ENCODE measurements around the gene MTHFSD. TPM values are rescaled to one million over a fixed set of nuclear protein-coding genes. Genes with fewer than 3 reads are reported as not detected.

Gene MTHFSD
- total RNA-seq, 2 donors from 2014 or later = 16.9 to 35.6 TPM

DNA sequence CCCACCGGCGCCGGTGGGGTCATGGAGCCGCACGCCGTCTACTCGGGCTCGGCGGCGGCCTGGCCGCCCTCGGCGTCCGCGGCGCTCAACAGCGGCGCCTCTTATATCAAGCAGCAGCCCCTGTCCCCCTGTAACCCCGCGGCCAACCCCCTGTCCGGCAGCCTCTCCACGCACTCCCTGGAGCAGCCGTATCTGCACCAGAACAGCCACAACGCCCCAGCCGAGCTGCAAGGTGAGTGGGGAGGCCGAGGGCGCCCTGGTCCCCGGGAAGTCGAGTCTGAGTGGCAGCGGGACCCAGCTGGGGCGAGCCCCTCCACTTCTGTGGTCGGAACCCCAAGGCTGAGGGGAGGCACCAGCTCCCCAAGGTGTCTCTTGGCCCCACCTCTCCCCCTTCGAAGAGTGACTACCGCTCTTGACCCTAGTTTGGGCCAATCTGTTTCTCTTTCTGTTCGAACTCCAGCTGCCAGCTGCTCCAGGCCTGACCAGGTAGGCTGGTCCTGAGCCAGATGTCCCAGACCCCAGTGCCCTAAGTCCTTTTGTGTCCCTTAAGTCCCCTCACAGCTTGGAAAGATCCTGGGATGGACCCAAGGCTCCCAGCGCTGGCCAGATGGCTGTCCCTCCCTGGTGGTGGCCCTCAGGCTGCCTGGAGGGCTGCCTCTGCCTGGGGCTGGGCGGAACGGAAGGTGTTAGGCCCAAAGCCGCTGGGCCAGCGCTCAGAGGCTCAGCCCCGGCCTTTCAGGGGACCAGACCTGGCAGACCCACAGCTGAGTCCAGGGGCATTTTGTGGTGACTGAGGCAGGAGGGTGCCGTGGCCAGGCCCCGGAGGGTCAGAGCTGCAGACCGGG is 43.5 kb downstream of the MTHFSD start:
- Histone ChIP-seq H3K27ac (peak overlapping the region in 2 of 4 donors; percentile 30 to 68), H3K27me3 (peaks cover 0 to 19% of the 10 kb centered on the region in 2 donors), H3K36me3 (replicated peaks in 1 of 2; ENCODE audit: insufficient read depth in 1 of 2, low read depth in 2 of 2) (no peaks in the 10 kb centered on the region), H3K9me3 (no peaks in the 10 kb centered on the region), H3K4me1 (peaks cover 30% of the 10 kb centered on the region), H3K4me3 (no peak overlapping the region)
- no peak for ATAC-seq
- DNase-seq = no peak
- WGBS, 2 donors = 16 to 46% methylated on average over 6 to 44 of the region's 44 CpGs
- intact Hi-C loops (cut with DNase I) = no loop called here
- no peak for TF ChIP-seq POLR2A (IDR thresholded peaks at IDR 0.05)
- TF ChIP-seq CTCF (IDR thresholded peaks at IDR 0.05) = no peak

DNA sequence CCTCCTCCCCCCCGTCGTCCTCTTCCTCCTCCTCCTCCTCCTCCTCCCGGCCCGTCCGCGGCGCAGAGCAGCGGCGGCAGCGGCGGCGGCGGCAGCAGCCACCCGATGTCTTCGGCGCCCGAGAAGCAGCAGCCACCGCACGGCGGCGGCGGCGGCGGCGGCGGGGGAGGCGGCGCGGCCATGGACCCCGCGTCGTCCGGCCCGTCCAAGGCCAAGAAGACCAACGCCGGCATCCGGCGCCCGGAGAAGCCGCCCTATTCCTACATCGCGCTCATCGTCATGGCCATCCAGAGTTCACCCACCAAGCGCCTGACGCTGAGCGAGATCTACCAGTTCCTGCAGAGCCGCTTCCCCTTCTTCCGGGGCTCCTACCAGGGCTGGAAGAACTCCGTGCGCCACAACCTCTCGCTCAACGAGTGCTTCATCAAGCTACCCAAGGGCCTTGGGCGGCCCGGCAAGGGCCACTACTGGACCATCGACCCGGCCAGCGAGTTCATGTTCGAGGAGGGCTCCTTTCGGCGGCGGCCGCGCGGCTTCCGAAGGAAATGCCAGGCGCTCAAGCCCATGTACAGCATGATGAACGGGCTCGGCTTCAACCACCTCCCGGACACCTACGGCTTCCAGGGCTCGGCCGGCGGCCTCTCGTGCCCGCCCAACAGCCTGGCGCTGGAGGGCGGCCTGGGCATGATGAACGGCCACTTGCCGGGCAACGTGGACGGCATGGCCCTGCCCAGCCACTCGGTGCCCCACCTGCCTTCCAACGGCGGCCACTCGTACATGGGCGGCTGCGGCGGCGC is 44.4 kb downstream of the MTHFSD start, which contains the start of gene FOXF1:
FOXF1 (plus strand) TSS at position 63 of the 797 bp plus-strand sequence; CDS start at position 106, 43 bp downstream.
- peaks cover 34% of the 10 kb centered on the region for H3K4me1 ChIP-seq

DNA sequence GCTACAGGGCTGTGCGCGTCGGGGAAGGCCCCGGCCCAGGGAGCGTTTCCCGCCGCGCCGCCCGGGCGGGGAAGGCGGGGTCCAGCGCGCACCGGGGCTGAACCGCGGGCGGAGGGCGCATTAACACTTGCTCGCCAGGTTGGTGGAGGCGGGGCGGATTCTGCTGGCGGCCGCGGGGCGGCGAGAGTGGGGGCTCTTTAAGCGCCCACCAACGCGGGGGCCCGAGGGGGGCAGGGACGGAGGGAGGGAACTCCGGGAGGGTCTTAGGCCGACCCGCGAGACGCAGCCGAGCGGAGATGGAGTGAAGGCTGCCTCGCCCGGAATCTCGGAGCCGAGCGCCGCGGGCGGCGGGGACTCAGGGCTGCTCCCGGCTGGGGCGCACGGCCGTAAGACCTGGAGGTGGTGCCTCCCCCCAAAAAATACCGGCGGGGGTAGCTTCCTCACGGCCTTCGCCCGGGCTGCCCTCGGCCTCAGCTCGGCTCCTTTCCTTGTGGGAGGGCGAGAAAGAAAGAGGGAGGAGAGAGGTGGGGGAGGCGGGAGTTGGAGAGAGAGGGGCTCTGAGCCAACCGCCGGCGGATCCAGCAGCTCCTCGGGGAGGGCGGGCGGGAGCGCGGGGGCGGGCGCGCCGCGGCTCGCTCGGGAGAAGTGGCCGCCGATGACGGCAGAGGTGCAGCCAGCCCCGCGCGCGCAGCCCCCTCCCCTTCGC is 45.1 kb downstream of the MTHFSD start:
- Histone ChIP-seq H3K27ac (peak overlapping the region in 3 of 4 donors; percentile 36 to 68 (median 67)), H3K27me3 (peaks cover 0 to 24% of the 10 kb centered on the region in 2 donors), H3K9me3 (no peaks in the 10 kb centered on the region), H3K4me3 (peak overlapping the region; percentile 3 to 32), H3K4me1 (peaks cover 34% of the 10 kb centered on the region), H3K36me3 (replicated peaks in 1 of 2; ENCODE audit: insufficient read depth in 1 of 2, low read depth in 2 of 2) (no peaks in the 10 kb centered on the region)
- TF ChIP-seq POLR2A (IDR thresholded peaks at IDR 0.05) (peak in 1 of 3 donors; percentile 3), CTCF (IDR thresholded peaks at IDR 0.05) (no peak)
- WGBS, 2 donors = 1 to 2% methylated on average over 8 to 52 of the region's 84 CpGs
- DNase-seq (peak in 2 of 4 donors; percentile 17 to 39), ATAC-seq (peak; percentile 42)
- intact Hi-C loops (cut with DNase I) = no loop called here

More for the DNA sequence above, 44.4 kb downstream of the MTHFSD start, which contains the start of gene FOXF1:
- H3K27ac ChIP-seq = peak within 1 kb of the TSS in 3 of 4 donors; percentile 36 to 68 (median 67)
- TF ChIP-seq POLR2A (IDR thresholded peaks at IDR 0.05) = no peak
- no peak for TF ChIP-seq CTCF (IDR thresholded peaks at IDR 0.05)
- no peaks in the 10 kb centered on the region for H3K36me3 ChIP-seq (replicated peaks in 1 of 2; ENCODE audit: insufficient read depth in 1 of 2, low read depth in 2 of 2)
- H3K9me3 ChIP-seq = no peaks in the 10 kb centered on the region
- intact Hi-C loops (cut with DNase I) = no loop called here
- peak within 1 kb of the TSS; percentile 29 to 32 for H3K4me3 ChIP-seq
- H3K27me3 ChIP-seq = peaks cover 0 to 19% of the 10 kb centered on the region in 2 donors
- peak; percentile 9 for ATAC-seq
- 1% methylated on average over 71 of the region's 89 CpGs; no CpG with 5 or more reads in 1 of the 2 donors for WGBS, 2 donors
- DNase-seq = peak in 1 of 4 donors; percentile 13

- peaks cover 34% of the 10 kb centered on the region for H3K4me1 ChIP-seq
- peak in 1 of 3 donors; percentile 4 for TF ChIP-seq POLR2A (IDR thresholded peaks at IDR 0.05)
- no peak for TF ChIP-seq CTCF (IDR thresholded peaks at IDR 0.05)
- WGBS, 2 donors = 1 to 2% methylated on average over 13 to 70 of the region's 79 CpGs
- intact Hi-C loops (cut with DNase I) = no loop called here
- ATAC-seq (peak; percentile 49), DNase-seq (peak in 2 of 4 donors; percentile 14 to 21)
- peak overlapping the region in 3 of 4 donors; percentile 36 to 68 (median 67) for H3K27ac ChIP-seq
- H3K9me3 ChIP-seq = no peaks in the 10 kb centered on the region
- H3K4me3 ChIP-seq = peak overlapping the region; percentile 29 to 32
- peaks cover 0 to 25% of the 10 kb centered on the region in 2 donors for H3K27me3 ChIP-seq
- H3K36me3 ChIP-seq (replicated peaks in 1 of 2; ENCODE audit: insufficient read depth in 1 of 2, low read depth in 2 of 2) = no peaks in the 10 kb centered on the region
Observed at GRCh38 chr16:86508947-86509758, 45.9 kb downstream of the MTHFSD start.
